OCI-LY7 (cell line): Measurements from ENCODE around the gene TMEM130. TPM values are rescaled to one million over a fixed set of nuclear protein-coding genes. Genes with fewer than 3 reads are reported as not detected.

Experiments used
- BruUV-seq: library from RNA; stranded (reverse); fragments of 400-500 nt; replicated peaks from 2 replicates; lab custom pipeline; 2021; lab: Mats Ljungman, UMichigan
- CTCF ChIA-PET: fragments of 300-600 bp; sonication (Branson Sonifier 250); formaldehyde crosslinking; loops from one replicate; lab custom pipeline; 2022; ENCODE audit warnings: antibody characterized with exemption; ENCODE audit not compliant: unreplicated experiment; lab: Charles Lee
- POLR2A ChIA-PET: fragments of 300-600 bp; sonication (Branson Sonifier 250); formaldehyde crosslinking; loops from one replicate; lab custom pipeline; 2022; ENCODE audit warnings: antibody characterized with exemption; lab: Charles Lee
- DNase-seq: peaks from one replicate; pipeline ENCODE4 v3.0.0-alpha.2; 2015; ENCODE audit warnings: low spot score
- H2AFZ ChIP-seq: fragments of 200-600 bp; sonication (generic), shearing (Covaris generic); 2 replicates; pipeline ENCODE4 v1.6.1; 2014; ENCODE audit warnings: mild to moderate bottlenecking, antibody characterized with exemption, low read length, moderate library complexity
- H3K27ac ChIP-seq: fragments of 200-600 bp; sonication (generic); 2 replicates; pipeline ENCODE4 v1.5.1; 2014; ENCODE audit warnings: mixed run types, low read depth, mild to moderate bottlenecking, moderate library complexity, low read length, inconsistent platforms; ENCODE audit not compliant: poor library complexity, severe bottlenecking
- H3K36me3 ChIP-seq: fragments of 200-600 bp; sonication (generic); 2 replicates; pipeline ENCODE4 v1.6.1; 2014; ENCODE audit warnings: mild to moderate bottlenecking, antibody characterized with exemption, low read length, moderate library complexity, mixed read lengths; ENCODE audit not compliant: insufficient read depth
- H3K4me1 ChIP-seq: fragments of 200-600 bp; sonication (generic); 2 replicates; pipeline ENCODE4 v1.5.1; 2014; ENCODE audit warnings: mild to moderate bottlenecking, low read length; ENCODE audit not compliant: insufficient read depth, poor library complexity, severe bottlenecking
- H3K4me2 ChIP-seq: fragments of 200-600 bp; sonication (generic); 2 replicates; pipeline ENCODE4 v1.6.1; 2014; ENCODE audit warnings: mild to moderate bottlenecking, low read length
- H3K4me3 ChIP-seq: fragments of 200-600 bp; sonication (generic); 2 replicates; pipeline ENCODE4 v1.5.1; 2014; ENCODE audit warnings: mild to moderate bottlenecking, low read depth, low read length; ENCODE audit not compliant: poor library complexity, severe bottlenecking
- H3K79me2 ChIP-seq: fragments of 200-600 bp; sonication (generic); 2 replicates; pipeline ENCODE4 v1.6.1; 2016; ENCODE audit warnings: low read depth, mild to moderate bottlenecking, low read length, moderate library complexity, mixed read lengths; ENCODE audit not compliant: insufficient read depth
- H3K9me2 ChIP-seq: fragments of 200-600 bp; sonication (generic); 2 replicates; pipeline ENCODE4 v1.6.1; 2016; ENCODE audit warnings: mild to moderate bottlenecking, low read length, mixed read lengths; ENCODE audit not compliant: insufficient read depth
- H3K9me3 ChIP-seq: fragments of 200-600 bp; sonication (generic); 2 replicates; pipeline ENCODE4 v1.6.1; 2014; ENCODE audit warnings: mild to moderate bottlenecking, mixed run types, low read length, mixed read lengths
- H4K20me1 ChIP-seq: fragments of 200-600 bp; sonication (generic); 2 replicates; pipeline ENCODE4 v1.6.1; 2014; ENCODE audit warnings: mild to moderate bottlenecking, antibody characterized with exemption, low read length, moderate library complexity, mixed read lengths; ENCODE audit not compliant: insufficient read depth
- CTCF ChIP-seq: fragments of 200-600 bp; sonication (generic); conservative IDR thresholded peaks from 2 replicates; pipeline ENCODE4 v1.5.1; 2014; ENCODE audit warnings: mild to moderate bottlenecking, antibody characterized with exemption, low read length, moderate library complexity, mixed read lengths
- EZH2phosphoT487 ChIP-seq: fragments of 200-600 bp; sonication (generic); IDR thresholded peaks from 2 replicates; pipeline ENCODE4 v1.6.1; 2018; ENCODE audit warnings: low read depth, borderline replicate concordance, mild to moderate bottlenecking, mixed run types, antibody characterized with exemption, low read length, moderate library complexity, mixed read lengths
- intact Hi-C: fragments of 100-400 bp; cut with micrococcal nuclease; formaldehyde crosslinking; loops from one replicate; pipeline ENCODE4 v1.10.0; 2022; ENCODE audit not compliant: unreplicated experiment
- total RNA-seq, 2 experiments: library from RNA; depleted of rRNA in 1 of 2; stranded (reverse); fragments of >200 nt in 1 of 2; shearing (Covaris generic) in 1 of 2; gene quantifications; 2 replicates each; pipeline ENCODE4 v1.2.3, GENCODE V29; 2014 to 2022

The TMEM130 gene
- total RNA-seq, 2 experiments from 2014 or later: 0.22 to 0.57 TPM

GRCh38 chr7:98869027-98869596, 702 bp downstream of the TMEM130 start:
- Histone ChIP-seq H3K27ac (no peak overlapping the region), H3K9me2 (no peaks in the 10 kb centered on the region), H3K9me3 (no peaks in the 10 kb centered on the region), H3K4me3 (peak overlapping the region; percentile 64), H3K36me3 (no peaks in the 10 kb centered on the region), H2AFZ (peak overlapping the region; percentile 27; the same call in 1 of the 2 replicates), H4K20me1 (no peaks in the 10 kb centered on the region), H3K4me1 (peaks cover 40% of the 10 kb centered on the region), H3K79me2 (no peaks in the 10 kb centered on the region), H3K4me2 (peak overlapping the region; percentile 66)
- TF ChIP-seq EZH2phosphoT487 (no peak), CTCF (no peak)
- POLR2A ChIA-PET: no interaction called here
- DNase-seq: no peak
- CTCF ChIA-PET: no interaction called here
- BruUV-seq: no TSS peak
- intact Hi-C loops: no loop called here

DNA sequence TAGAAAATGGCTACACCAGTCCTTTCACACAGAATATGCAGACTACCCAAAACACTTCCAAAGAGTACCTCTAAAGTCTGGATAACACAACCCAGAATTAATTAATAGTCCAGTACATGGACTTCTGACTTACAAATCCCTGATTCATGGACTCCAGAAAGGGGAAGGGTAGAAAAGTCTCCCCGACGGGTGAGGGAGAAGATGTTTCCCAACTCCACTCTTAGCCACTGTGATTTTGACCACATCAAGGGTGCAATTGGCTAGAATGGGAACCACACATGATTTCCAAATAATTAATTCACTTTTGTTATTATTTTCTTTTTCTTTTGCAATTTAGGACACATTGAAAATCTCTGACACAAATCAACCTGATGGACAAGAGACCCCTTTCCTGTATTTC, 1.4 kb downstream of the TMEM130 start:
- Histone ChIP-seq H3K9me3 (no peaks in the 10 kb centered on the region), H2AFZ (no peak overlapping the region), H3K27ac (no peak overlapping the region), H3K4me1 (peaks cover 40% of the 10 kb centered on the region), H3K4me2 (no peak overlapping the region), H3K4me3 (no peak overlapping the region), H3K36me3 (no peaks in the 10 kb centered on the region), H3K79me2 (no peaks in the 10 kb centered on the region), H4K20me1 (no peaks in the 10 kb centered on the region), H3K9me2 (no peaks in the 10 kb centered on the region)
- intact Hi-C loops: no loop called here
- DNase-seq: no peak
- TF ChIP-seq EZH2phosphoT487 (no peak), CTCF (no peak)
- ChIA-PET POLR2A (no interaction called here), CTCF (no interaction called here)
- no TSS peak for BruUV-seq

DNA sequence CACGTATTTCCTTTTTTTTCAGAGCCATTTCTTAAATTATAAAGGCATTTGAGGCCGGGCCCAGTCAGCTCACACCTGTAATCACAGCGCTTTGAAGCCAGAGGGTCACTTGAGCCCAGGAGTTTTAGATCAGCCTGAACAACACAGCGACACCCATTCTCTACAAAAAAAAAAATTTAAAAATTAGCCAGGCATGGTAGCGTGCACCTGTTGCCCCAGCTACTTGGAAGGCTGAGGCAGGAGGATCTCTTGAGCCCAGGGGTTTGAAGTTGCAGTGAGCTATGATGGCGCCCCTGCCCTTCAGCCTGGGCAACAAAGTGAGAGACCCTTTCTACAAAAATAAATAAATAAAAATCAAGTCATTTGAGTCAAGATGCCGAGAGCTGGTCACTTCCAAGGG, 3.0 kb downstream of the TMEM130 start:
- no peaks in the 10 kb centered on the region for H3K36me3 ChIP-seq
- H3K4me2 ChIP-seq: 0 out of 2 replicates have a peak overlapping the region, but pooled peaks have one; percentile 4
- no peak for DNase-seq
- no peak overlapping the region for H3K4me3 ChIP-seq
- no peak overlapping the region for H2AFZ ChIP-seq
- no peaks in the 10 kb centered on the region for H3K9me3 ChIP-seq
- no TSS peak for BruUV-seq
- POLR2A ChIA-PET: interaction anchor here (0.6 to 0.7 kb wide), 3 partner anchors 230 to 473 kb away, joined by 3 read pairs; no protein-coding TSS in a partner anchor
- H4K20me1 ChIP-seq: no peaks in the 10 kb centered on the region
- no peak for TF ChIP-seq EZH2phosphoT487
- no peak for TF ChIP-seq CTCF
- no peaks in the 10 kb centered on the region for H3K9me2 ChIP-seq
- no peak overlapping the region for H3K27ac ChIP-seq
- intact Hi-C loops: no loop called here
- CTCF ChIA-PET: no interaction called here
- H3K79me2 ChIP-seq: no peaks in the 10 kb centered on the region
- H3K4me1 ChIP-seq: peaks cover 36% of the 10 kb centered on the region
